Peyer's patch (tissue), 4 donors: ENCODE results near the gene METTL17. TPM values are rescaled to one million over a fixed set of nuclear protein-coding genes. Genes with fewer than 3 reads are reported as not detected.

ENCODE experiments used
- DNase-seq, 3 donors: peaks; one replicate each; pipeline ENCODE4 v3.0.0-alpha.2; 2017 to 2019
- H3K27ac ChIP-seq, 4 donors: fragments of 200-600 bp; sonication (generic); one replicate each; pipeline ENCODE4 v1.5.1; 2016 to 2019
- H3K27me3 ChIP-seq, 2 donors: fragments of 200-600 bp; sonication (generic); one replicate each; pipeline ENCODE4 v1.5.1; 2019
- H3K36me3 ChIP-seq, 3 donors: fragments of 200-600 bp; sonication (generic); one replicate each; pipeline ENCODE4 v1.5.1; 2016 to 2019
- H3K4me1 ChIP-seq, 4 donors: fragments of 200-600 bp; sonication (generic); one replicate each; pipeline ENCODE4 v1.5.1; 2016 to 2019
- H3K4me3 ChIP-seq, 4 donors: fragments of 200-600 bp; sonication (generic); 1 replicate in 3 of 4; 2 replicates in 1 of 4; pipeline ENCODE4 v1.5.1; 2016 to 2019; ENCODE audit warnings: mild to moderate bottlenecking in 1 of 4
- H3K9me3 ChIP-seq, 4 donors: fragments of 200-600 bp; sonication (generic); one replicate each; pipeline ENCODE4 v1.5.1; 2016 to 2019; ENCODE audit warnings: mild to moderate bottlenecking in 1 of 4
- POLR2A ChIP-seq, 2 donors: fragments of 450-650 bp; IDR thresholded peaks; one replicate each; pipeline ENCODE4 v1.5.1; 2017; ENCODE audit warnings: antibody characterized with exemption in 2 of 2, mild to moderate bottlenecking in 2 of 2, moderate library complexity in 2 of 2
- total RNA-seq, 4 donors: library from RNA; depleted of rRNA; stranded (reverse); fragments of >200 nt; gene quantifications; one replicate each; pipeline ENCODE4 v1.1.0, GENCODE V29; 2016
- TF ChIP-seq, protein P1 (sequence below), 6 experiments: fragments of 450-650 bp in 4 of 6; fragments of 200-600 bp in 2 of 6; sonication (generic) in 1 of 6; IDR thresholded peaks; one replicate each; pipeline ENCODE4 v1.5.1; 2017 to 2019; ENCODE audit warnings: antibody characterized with exemption in 6 of 6, mild to moderate bottlenecking in 3 of 6, moderate library complexity in 1 of 6

Gene METTL17
- total RNA-seq, 4 donors from 2014 or later, result 118 to 166 (median 124) TPM

DNA sequence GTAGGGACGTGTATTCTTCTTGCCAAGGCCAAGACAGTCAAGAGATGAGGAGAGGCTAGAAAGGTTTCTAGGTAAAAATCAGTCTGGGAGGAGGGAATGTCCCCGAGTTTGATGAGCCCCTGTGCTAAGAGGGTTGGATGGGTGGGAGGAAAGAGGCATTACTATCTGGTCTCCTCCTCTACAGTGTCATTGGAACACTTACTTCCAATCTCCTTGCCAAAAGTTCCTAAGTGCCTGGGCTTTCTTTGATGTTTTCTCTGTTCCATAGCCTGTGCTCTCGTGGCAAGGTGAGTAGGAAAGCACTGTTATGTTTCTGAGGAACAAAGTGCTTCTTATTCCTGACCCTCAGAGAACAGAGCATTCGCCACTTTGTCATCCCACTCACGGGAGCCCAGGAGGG, 44.9 kb downstream of the METTL17 start, which contains the start of gene RNASE13:
Gene RNASE13 (minus strand): TSS at position 101 of the 400 bp plus-strand sequence. CDS start 519 bp downstream, outside the sequence.
- no peak within 1 kb of the TSS for H3K27ac ChIP-seq
- peaks cover 0 to 19% (median 0%) of the 10 kb centered on the region in 4 donors for H3K4me1 ChIP-seq
- no peaks in the 10 kb centered on the region for H3K9me3 ChIP-seq
- no peaks in the 10 kb centered on the region for H3K27me3 ChIP-seq
- DNase-seq, result no peak
- no peak within 1 kb of the TSS for H3K4me3 ChIP-seq
- TF ChIP-seq, protein P1, sequence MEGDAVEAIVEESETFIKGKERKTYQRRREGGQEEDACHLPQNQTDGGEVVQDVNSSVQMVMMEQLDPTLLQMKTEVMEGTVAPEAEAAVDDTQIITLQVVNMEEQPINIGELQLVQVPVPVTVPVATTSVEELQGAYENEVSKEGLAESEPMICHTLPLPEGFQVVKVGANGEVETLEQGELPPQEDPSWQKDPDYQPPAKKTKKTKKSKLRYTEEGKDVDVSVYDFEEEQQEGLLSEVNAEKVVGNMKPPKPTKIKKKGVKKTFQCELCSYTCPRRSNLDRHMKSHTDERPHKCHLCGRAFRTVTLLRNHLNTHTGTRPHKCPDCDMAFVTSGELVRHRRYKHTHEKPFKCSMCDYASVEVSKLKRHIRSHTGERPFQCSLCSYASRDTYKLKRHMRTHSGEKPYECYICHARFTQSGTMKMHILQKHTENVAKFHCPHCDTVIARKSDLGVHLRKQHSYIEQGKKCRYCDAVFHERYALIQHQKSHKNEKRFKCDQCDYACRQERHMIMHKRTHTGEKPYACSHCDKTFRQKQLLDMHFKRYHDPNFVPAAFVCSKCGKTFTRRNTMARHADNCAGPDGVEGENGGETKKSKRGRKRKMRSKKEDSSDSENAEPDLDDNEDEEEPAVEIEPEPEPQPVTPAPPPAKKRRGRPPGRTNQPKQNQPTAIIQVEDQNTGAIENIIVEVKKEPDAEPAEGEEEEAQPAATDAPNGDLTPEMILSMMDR (IDR thresholded peaks at IDR 0.05), result no peak
- TF ChIP-seq POLR2A (IDR thresholded peaks at IDR 0.05), result no peak
- H3K36me3 ChIP-seq, result no peaks in the 10 kb centered on the region

DNA sequence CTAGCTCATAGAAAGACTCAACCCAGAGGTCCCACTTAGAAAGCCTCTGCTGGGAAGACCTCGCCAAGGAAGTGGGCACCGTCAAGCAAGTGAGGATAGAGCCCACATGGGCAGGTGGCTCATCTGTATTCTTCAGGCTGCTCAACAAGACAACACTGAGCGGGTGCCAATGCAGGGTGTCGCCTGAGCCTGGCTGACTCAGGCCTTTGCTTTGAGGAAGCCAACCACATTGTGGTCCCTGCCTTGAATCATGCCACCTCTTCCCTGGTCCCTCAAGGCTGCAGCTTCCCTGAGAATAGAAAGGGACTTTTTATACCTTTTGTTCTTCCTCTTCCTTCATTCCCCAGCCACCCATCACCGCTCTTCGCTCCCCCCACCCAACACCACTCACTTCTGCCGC, 47.0 kb downstream of the METTL17 start:
- Histone ChIP-seq H3K27ac (no peak overlapping the region), H3K4me1 (peaks cover 0 to 22% (median 0%) of the 10 kb centered on the region in 4 donors), H3K27me3 (no peaks in the 10 kb centered on the region), H3K36me3 (no peaks in the 10 kb centered on the region), H3K9me3 (no peaks in the 10 kb centered on the region), H3K4me3 (no peak overlapping the region)
- DNase-seq, result no peak
- no peak for TF ChIP-seq POLR2A (IDR thresholded peaks at IDR 0.05)
- TF ChIP-seq, protein P1 (IDR thresholded peaks at IDR 0.05), result no peak

DNA sequence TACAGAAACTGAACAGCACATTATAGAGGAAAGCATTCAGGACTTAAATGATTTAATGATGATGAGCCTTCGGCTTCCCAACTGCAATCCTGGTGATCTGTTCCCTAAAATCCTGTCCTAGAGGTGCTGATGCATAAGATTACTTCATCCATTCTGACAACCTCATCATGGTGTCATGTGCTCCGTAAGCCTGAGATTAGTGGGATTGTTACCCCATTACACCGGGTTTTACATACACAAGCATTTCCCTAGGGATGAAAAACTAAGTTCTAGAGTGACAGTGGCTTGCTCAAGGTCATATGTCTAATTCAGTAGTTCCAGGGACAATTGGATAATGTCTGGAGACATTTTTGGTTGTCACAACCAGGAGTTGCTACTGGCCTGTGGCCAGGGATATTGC, 47.4 kb downstream of the METTL17 start:
- no peak for DNase-seq
- Histone ChIP-seq H3K36me3 (no peaks in the 10 kb centered on the region), H3K27ac (no peak overlapping the region)

DNA sequence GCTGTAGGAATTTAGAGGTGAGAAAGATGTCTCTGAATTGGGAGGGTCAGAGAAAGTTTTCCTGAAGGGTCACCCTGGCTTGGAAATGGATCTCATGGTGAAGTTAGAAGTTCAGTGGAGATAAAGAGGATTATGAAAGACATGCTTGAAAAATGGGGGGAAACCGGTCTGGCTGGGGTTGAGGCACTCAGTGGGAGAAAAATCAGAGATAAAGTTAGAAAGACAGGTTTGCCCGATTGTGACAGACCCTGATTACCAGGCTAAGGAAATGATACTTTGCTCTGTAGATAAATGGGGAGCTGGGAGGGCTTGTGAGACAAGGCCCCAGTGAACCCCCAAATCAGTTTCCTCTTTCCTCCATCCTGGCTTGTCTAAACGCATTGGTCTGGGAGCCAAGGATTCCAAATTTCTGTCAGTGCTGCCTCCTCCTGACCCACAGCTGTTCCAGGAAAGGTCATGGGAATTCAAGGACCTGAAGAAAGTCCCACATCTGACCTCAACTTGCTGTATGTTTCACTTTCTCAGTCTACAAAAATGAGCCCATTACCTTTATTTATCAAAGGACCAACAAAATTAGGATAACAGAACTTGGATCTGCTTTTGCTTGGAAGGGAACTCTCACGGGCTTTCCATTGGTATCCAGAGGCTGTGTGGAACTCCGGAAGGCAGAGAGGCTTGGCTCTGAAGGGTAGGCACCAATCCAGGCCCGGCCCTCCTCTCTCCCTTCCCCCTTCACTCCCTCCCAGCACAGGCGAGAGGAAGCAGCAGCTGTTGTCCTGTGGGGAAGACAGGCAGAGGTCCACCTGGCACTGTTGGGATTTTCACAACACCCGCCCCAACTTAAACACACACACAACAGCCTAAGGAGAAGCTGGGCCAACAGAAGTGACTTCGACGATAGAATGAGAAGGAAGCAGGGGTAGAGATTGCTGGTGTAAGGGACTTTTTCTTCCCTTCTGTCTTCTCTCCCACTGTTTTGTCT, 49.0 kb downstream of the METTL17 start:
- H3K4me3 ChIP-seq, result no peak overlapping the region
- H3K4me1 ChIP-seq, result peaks cover 0 to 29% (median 3%) of the 10 kb centered on the region in 4 donors
- no peaks in the 10 kb centered on the region for H3K27me3 ChIP-seq
- no peaks in the 10 kb centered on the region for H3K36me3 ChIP-seq
- TF ChIP-seq POLR2A (IDR thresholded peaks at IDR 0.05), result no peak
- TF ChIP-seq, protein P1 (IDR thresholded peaks at IDR 0.05), result no peak
- peak overlapping the region; percentile 29 to 74 (median 49) for H3K27ac ChIP-seq
- no peaks in the 10 kb centered on the region for H3K9me3 ChIP-seq
- peak; percentile 34 to 80 (median 73) for DNase-seq

More for the DNA sequence above, 47.4 kb downstream of the METTL17 start:
- Histone ChIP-seq H3K27me3 (no peaks in the 10 kb centered on the region), H3K4me3 (no peak overlapping the region), H3K9me3 (no peaks in the 10 kb centered on the region), H3K4me1 (peaks cover 0 to 22% (median 0%) of the 10 kb centered on the region in 4 donors)
- TF ChIP-seq POLR2A (IDR thresholded peaks at IDR 0.05), result no peak
- TF ChIP-seq, protein P1 (IDR thresholded peaks at IDR 0.05), result no peak

DNA sequence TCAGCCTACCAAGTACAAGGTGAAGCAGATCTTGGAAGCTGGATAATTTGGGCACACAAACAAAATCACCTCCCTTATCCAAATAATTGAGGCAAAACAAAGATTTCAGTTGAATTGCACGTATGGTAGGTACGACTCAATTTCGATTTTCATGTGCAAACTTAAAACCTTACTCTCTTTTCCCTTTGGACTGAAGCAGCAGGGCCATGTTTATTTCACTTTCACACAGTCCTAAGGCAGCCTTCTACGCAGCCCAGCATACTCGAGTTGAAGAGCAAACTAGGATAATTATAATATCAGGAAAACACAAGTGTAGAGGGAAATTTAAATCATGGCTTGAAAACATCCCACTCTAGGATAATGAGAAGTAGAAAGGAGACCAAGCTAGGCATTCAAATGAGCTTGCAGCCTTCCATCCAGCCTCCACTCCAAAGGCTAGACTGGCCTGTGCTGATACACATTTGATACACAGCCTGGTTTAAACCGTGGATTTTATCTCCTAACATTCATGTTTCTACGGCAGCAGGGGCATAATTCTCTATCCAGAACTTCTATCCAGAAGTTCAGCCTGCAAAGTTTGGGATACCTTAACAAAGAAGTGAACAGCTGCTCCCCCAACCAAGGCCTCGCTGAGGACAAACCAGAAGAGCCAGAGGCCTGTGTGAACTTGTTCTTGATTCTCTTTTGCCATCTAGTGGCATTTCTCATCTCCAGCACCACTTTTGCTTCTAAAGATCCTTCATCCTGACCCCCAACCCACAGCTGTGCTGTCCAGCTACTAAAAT, 50.0 kb downstream of the METTL17 start:
- TF ChIP-seq POLR2A (IDR thresholded peaks at IDR 0.05), result no peak
- TF ChIP-seq, protein P1 (IDR thresholded peaks at IDR 0.05), result peak; percentile 10 to 77 (median 60)
- Histone ChIP-seq H3K4me3 (no peak overlapping the region), H3K9me3 (no peaks in the 10 kb centered on the region), H3K4me1 (peaks cover 0 to 32% (median 3%) of the 10 kb centered on the region in 4 donors), H3K27ac (peak overlapping the region; percentile 29 to 74 (median 49)), H3K27me3 (no peaks in the 10 kb centered on the region), H3K36me3 (no peaks in the 10 kb centered on the region)
- peak in 2 of 3 donors; percentile 24 to 57 for DNase-seq
